Adrenal gland (tissue), 5 donors: Measurements from ENCODE around the gene ZNF154.

Experiments used
- POLR2A ChIP-seq, 2 donors: fragments of 450-650 bp; IDR thresholded peaks; one replicate each; pipeline ENCODE4 v1.6.1; 2017; ENCODE audit warnings: antibody characterized with exemption in 2 of 2, mild to moderate bottlenecking in 2 of 2, moderate library complexity in 1 of 2
- TF ChIP-seq, protein P1 (sequence below), 6 experiments: fragments of 450-650 bp in 4 of 6; fragments of 200-600 bp in 2 of 6; sonication (generic) in 1 of 6; IDR thresholded peaks; 1 replicate in 5 of 6; 2 replicates in 1 of 6; pipeline versions ENCODE4 v1.5.1 to v1.8.0; 2016 to 2021; ENCODE audit warnings: antibody characterized with exemption in 6 of 6, mild to moderate bottlenecking in 2 of 6, moderate library complexity in 1 of 6
- donor health status: DM: no; HTN: no; CAD: no.

DNA sequence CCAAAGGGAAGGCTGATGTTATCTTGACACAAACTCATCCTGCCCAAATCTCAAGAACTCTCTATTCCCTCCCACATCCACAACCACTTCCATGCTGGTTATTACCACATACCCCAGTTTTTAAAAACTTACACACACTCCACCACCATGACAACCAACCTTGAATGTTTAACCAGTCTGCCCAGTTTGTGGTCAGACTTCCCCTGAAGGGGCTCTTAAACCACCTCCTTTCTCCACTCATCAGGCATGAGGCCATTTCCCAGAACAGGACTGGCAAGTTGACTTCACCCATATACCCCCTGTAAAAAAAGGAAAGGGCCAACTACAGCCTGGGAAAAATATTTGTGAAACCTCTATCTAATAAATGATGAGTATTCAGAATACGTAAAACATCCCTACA lies 52.7 kb downstream of the ZNF154 start:
- TF ChIP-seq POLR2A (IDR thresholded peaks at IDR 0.05): no peak
- TF ChIP-seq, protein P1, sequence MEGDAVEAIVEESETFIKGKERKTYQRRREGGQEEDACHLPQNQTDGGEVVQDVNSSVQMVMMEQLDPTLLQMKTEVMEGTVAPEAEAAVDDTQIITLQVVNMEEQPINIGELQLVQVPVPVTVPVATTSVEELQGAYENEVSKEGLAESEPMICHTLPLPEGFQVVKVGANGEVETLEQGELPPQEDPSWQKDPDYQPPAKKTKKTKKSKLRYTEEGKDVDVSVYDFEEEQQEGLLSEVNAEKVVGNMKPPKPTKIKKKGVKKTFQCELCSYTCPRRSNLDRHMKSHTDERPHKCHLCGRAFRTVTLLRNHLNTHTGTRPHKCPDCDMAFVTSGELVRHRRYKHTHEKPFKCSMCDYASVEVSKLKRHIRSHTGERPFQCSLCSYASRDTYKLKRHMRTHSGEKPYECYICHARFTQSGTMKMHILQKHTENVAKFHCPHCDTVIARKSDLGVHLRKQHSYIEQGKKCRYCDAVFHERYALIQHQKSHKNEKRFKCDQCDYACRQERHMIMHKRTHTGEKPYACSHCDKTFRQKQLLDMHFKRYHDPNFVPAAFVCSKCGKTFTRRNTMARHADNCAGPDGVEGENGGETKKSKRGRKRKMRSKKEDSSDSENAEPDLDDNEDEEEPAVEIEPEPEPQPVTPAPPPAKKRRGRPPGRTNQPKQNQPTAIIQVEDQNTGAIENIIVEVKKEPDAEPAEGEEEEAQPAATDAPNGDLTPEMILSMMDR (IDR thresholded peaks at IDR 0.05): no peak
